DND-41 (cell line): ENCODE measurements around the gene CDC16.

Experiments used
- ATAC-seq: fragments of 200-7000 bp; cut with Tn5 transposase; 3 replicates; pipeline ENCODE4 v1.9.1; 2021; ENCODE audit warnings: low read depth; ENCODE audit not compliant: insufficient read depth
- DNase-seq: peaks from one replicate; pipeline ENCODE4 v3.0.0-alpha.2; 2020
- H2AFZ ChIP-seq: 2 replicates; pipeline ENCODE4 v1.6.0; 2012; ENCODE audit warnings: low read depth, low read length
- H3K27ac ChIP-seq: 2 replicates; pipeline ENCODE4 v1.5.1; 2012; ENCODE audit warnings: low read length, inconsistent platforms
- H3K27me3 ChIP-seq: fragments of 200-600 bp; sonication (generic); 2 replicates; pipeline ENCODE4 v1.6.0; 2012; ENCODE audit warnings: low read length, mild to moderate bottlenecking, inconsistent platforms; ENCODE audit not compliant: insufficient read depth, poor library complexity
- H3K36me3 ChIP-seq: 2 replicates; pipeline ENCODE4 v1.5.1; 2012; ENCODE audit warnings: low read length, inconsistent platforms; ENCODE audit not compliant: insufficient read depth
- H3K4me1 ChIP-seq: 2 replicates; pipeline ENCODE4 v1.5.1; 2012; ENCODE audit warnings: mild to moderate bottlenecking, low read length; ENCODE audit not compliant: insufficient read depth
- H3K4me2 ChIP-seq: 2 replicates; pipeline ENCODE4 v1.6.0; 2012; ENCODE audit warnings: mild to moderate bottlenecking, moderate library complexity, low read length, inconsistent platforms; ENCODE audit not compliant: insufficient read depth
- H3K4me3 ChIP-seq, 2 experiments: fragments of 200-600 bp in 1 of 2; shearing (Covaris generic) in 1 of 2; 2 replicates each; pipeline ENCODE4 v1.5.1; 2012 to 2016; ENCODE audit warnings: inconsistent platforms in 2 of 2, low read length in 2 of 2, mild to moderate bottlenecking in 2 of 2, low read depth in 1 of 2, moderate library complexity in 1 of 2
- H3K79me2 ChIP-seq: 2 replicates; pipeline ENCODE4 v1.6.0; 2012; ENCODE audit warnings: low read length, inconsistent platforms; ENCODE audit not compliant: insufficient read depth
- H3K9ac ChIP-seq: 2 replicates; pipeline ENCODE4 v1.6.0; 2012; ENCODE audit warnings: low read depth, mild to moderate bottlenecking, inconsistent platforms, low read length, moderate library complexity
- H3K9me3 ChIP-seq: 2 replicates; pipeline ENCODE4 v1.5.1; 2012; ENCODE audit warnings: low read length, moderate library complexity, mild to moderate bottlenecking, inconsistent platforms; ENCODE audit not compliant: insufficient read depth, severe bottlenecking
- H4K20me1 ChIP-seq: 2 replicates; pipeline ENCODE4 v1.6.0; 2012; ENCODE audit warnings: low read length; ENCODE audit not compliant: insufficient read depth
- EZH2 ChIP-seq: IDR thresholded peaks from 3 replicates; pipeline ENCODE4 v1.6.1; 2012; ENCODE audit warnings: borderline replicate concordance, low read depth, mild to moderate bottlenecking, moderate library complexity, low read length, inconsistent platforms; ENCODE audit not compliant: severe bottlenecking
- TF ChIP-seq, protein P1 (sequence below): IDR thresholded peaks from 2 replicates; pipeline ENCODE4 v1.5.1; 2012; ENCODE audit warnings: borderline replicate concordance, low read length, moderate library complexity, mild to moderate bottlenecking; ENCODE audit not compliant: poor library complexity, severe bottlenecking; ENCODE audit errors: extremely low read depth

CDC16 gene

DNA sequence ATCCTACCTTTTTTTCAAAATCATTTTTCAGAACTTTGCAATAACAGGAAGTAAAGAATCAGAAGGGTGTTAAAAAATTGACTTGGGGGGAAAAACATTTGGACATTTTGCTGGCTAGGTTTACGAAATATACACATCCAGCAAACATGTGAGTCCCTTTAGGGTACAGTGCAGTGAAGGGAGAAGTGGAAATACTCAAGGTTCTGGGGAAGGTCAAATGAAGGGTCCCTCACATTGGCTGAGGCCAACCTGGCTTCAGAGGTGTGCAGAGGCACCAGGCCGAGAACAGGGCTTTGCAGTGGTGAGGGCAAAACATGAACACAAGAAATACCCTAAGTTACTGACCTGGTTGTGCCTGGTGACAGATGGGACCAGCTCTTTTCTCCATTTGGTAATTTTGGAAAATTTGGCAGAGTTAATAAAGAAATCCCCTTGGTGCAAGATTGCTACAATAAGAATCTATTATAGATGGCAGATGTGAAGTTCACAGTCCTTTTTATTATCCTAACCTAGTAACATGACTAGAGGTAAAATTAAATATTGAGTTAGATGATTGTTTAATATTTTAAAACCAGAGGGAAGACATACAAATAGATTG lies 45.2 kb downstream of the CDC16 start:
- ATAC-seq (no peak), DNase-seq (no peak)
- H3K4me2 ChIP-seq = peak overlapping the region; percentile 71
- H3K27ac ChIP-seq = peak overlapping the region; percentile 100
- no peaks in the 10 kb centered on the region for H3K9me3 ChIP-seq
- no peaks in the 10 kb centered on the region for H3K27me3 ChIP-seq
- H3K79me2 ChIP-seq = peaks cover 31% of the 10 kb centered on the region
- H3K36me3 ChIP-seq = peaks cover 47% of the 10 kb centered on the region
- H2AFZ ChIP-seq = 0 out of 2 replicates have a peak overlapping the region, but pooled peaks have one; percentile 93
- peak overlapping the region; percentile 93 for H3K9ac ChIP-seq
- H3K4me1 ChIP-seq = peaks cover 38% of the 10 kb centered on the region
- H3K4me3 ChIP-seq = peak overlapping the region in 1 of 2 experiments; percentile 76; a peak in 2 of 4 replicates
- H4K20me1 ChIP-seq = no peaks in the 10 kb centered on the region
- no peak for TF ChIP-seq EZH2
- TF ChIP-seq, protein P1, sequence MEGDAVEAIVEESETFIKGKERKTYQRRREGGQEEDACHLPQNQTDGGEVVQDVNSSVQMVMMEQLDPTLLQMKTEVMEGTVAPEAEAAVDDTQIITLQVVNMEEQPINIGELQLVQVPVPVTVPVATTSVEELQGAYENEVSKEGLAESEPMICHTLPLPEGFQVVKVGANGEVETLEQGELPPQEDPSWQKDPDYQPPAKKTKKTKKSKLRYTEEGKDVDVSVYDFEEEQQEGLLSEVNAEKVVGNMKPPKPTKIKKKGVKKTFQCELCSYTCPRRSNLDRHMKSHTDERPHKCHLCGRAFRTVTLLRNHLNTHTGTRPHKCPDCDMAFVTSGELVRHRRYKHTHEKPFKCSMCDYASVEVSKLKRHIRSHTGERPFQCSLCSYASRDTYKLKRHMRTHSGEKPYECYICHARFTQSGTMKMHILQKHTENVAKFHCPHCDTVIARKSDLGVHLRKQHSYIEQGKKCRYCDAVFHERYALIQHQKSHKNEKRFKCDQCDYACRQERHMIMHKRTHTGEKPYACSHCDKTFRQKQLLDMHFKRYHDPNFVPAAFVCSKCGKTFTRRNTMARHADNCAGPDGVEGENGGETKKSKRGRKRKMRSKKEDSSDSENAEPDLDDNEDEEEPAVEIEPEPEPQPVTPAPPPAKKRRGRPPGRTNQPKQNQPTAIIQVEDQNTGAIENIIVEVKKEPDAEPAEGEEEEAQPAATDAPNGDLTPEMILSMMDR = no peak

DNA sequence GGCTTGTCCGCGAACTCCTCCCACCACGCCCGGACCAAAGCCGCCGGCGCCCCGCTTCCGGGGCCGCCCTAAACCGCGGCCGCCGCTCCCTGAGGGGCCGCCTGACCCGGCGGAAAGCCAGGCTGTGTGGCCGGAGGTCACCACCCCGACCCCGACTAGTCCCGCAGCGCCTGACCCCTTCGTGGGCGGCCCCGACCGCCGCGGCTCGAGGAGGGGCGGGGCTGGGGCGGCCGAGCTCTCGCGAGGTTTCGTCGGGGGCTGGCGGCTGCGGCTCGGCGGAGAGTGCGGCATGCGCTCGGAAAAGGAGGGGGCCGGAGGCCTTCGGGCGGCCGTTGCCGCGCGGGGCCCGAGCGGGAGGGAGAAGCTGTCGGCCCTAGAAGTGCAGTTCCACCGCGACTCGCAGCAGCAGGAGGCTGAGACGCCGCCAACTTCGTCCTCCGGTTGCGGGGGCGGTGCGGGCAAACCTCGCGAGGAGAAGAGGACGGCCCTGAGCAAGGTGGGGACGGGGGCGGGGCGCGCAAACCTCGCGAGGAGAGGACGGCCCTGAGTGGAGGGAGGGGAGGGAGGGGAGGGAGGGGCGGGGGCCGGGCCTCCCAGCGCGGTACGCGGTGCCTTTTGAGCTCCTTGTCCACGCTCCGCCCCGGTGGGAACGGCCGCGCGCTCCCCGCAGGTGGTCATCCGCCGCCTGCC lies 46.8 kb downstream of the CDC16 start, which contains the start of gene UPF3A:
TSS of gene UPF3A (plus strand) at position 251 of the 690 bp plus-strand sequence. CDS start at position 290, 39 bp downstream.
- peaks cover 35% of the 10 kb centered on the region for H3K79me2 ChIP-seq
- DNase-seq = peak; percentile 89
- peak; percentile 78 for ATAC-seq
- H3K9me3 ChIP-seq = no peaks in the 10 kb centered on the region
- H3K4me2 ChIP-seq = peak within 1 kb of the TSS; percentile 76
- H4K20me1 ChIP-seq = no peaks in the 10 kb centered on the region
- peak within 1 kb of the TSS; percentile 84 to 95 for H3K4me3 ChIP-seq
- H2AFZ ChIP-seq = peak within 1 kb of the TSS; percentile 93
- no peaks in the 10 kb centered on the region for H3K27me3 ChIP-seq
- TF ChIP-seq EZH2 = no peak
- TF ChIP-seq, protein P1 = no peak
- peaks cover 38% of the 10 kb centered on the region for H3K4me1 ChIP-seq
- peaks cover 47% of the 10 kb centered on the region for H3K36me3 ChIP-seq
- peak within 1 kb of the TSS; percentile 93 for H3K9ac ChIP-seq
- H3K27ac ChIP-seq = peak within 1 kb of the TSS; percentile 100

DNA sequence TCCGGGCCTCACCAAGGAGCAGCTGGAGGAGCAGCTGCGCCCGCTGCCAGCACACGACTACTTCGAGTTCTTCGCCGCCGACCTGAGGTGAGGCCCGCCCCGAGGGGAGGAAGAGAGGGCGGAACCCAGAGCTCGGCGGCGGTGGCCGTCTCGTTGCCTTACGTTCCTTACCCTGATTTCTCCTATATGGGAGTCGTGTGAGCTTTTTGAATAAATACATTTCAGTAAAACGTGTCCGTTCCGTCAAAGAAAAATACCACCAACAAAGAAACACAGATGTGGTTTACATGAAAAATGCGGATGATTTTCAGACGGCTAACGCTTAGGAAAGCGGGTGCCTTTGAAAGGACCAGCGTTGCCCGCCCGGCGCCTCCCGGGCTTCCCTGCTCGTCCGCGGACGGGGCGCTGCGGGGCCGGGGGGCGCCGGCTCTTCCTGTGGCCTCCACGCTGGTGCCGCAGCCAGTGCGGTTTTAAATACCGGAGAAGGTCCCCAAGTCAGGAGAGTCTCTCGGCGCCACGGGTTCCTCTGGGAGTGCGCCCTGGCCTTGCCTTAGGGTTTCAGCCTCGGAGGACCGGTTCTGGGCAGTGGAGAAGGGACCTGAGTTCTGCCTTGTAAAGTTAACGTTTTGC lies 47.5 kb downstream of the CDC16 start:
- H3K4me3 ChIP-seq = peak overlapping the region; percentile 84 to 95
- H3K4me2 ChIP-seq = peak overlapping the region; percentile 76
- peak; percentile 76 for ATAC-seq
- no peaks in the 10 kb centered on the region for H4K20me1 ChIP-seq
- DNase-seq = peak; percentile 51
- H3K79me2 ChIP-seq = peaks cover 35% of the 10 kb centered on the region
- peak overlapping the region; percentile 88 for H3K27ac ChIP-seq
- H2AFZ ChIP-seq = peak overlapping the region; percentile 83
- H3K9ac ChIP-seq = peak overlapping the region; percentile 93
- TF ChIP-seq, protein P1 = no peak
- no peak for TF ChIP-seq EZH2
- no peaks in the 10 kb centered on the region for H3K9me3 ChIP-seq
- H3K27me3 ChIP-seq = no peaks in the 10 kb centered on the region
- H3K4me1 ChIP-seq = peaks cover 38% of the 10 kb centered on the region
- peaks cover 51% of the 10 kb centered on the region for H3K36me3 ChIP-seq
